CD14-positive monocyte (primary cell): ENCODE data around the gene KAZN. TPM values are rescaled to one million over a fixed set of nuclear protein-coding genes. Genes with fewer than 3 reads are reported as not detected.

Experiments
- DNase-seq, 3 donors: peaks; one replicate each; pipeline ENCODE4 v3.0.0-alpha.2; 2011 to 2022
- H2AFZ ChIP-seq: 2 replicates; pipeline ENCODE4 v1.6.0; 2012; ENCODE audit warnings: mild to moderate bottlenecking, low read depth, low read length, inconsistent platforms; ENCODE audit not compliant: insufficient read depth, poor library complexity, severe bottlenecking
- H3K27ac ChIP-seq, 2 donors: 1 replicate in 1 of 2; 2 replicates in 1 of 2; pipeline ENCODE4 v1.5.1; 2012 to 2013; ENCODE audit warnings: low read length in 2 of 2, control low read depth in 1 of 2, inconsistent platforms in 1 of 2, low read depth in 1 of 2, mild to moderate bottlenecking in 1 of 2
- H3K27me3 ChIP-seq, 2 donors: one replicate each; pipeline versions ENCODE4 v1.6.0 to v1.6.1; 2011 to 2013; ENCODE audit warnings: low read length in 2 of 2; ENCODE audit not compliant: control insufficient read depth in 2 of 2, insufficient read depth in 2 of 2
- H3K36me3 ChIP-seq, 2 donors: replicated peaks in 1 of 2; 1 replicate in 1 of 2; 2 replicates in 1 of 2; pipeline versions ENCODE4 v1.5.1 to v1.6.1; 2012 to 2013; ENCODE audit warnings: low read length in 2 of 2, control low read depth in 1 of 2, inconsistent platforms in 1 of 2, mild to moderate bottlenecking in 1 of 2; ENCODE audit not compliant: insufficient read depth in 2 of 2, control insufficient read depth in 1 of 2
- H3K4me1 ChIP-seq, 2 donors: 1 replicate in 1 of 2; 2 replicates in 1 of 2; pipeline versions ENCODE4 v1.5.1 to v1.6.1; 2012 to 2013; ENCODE audit warnings: low read length in 2 of 2, control low read depth in 1 of 2, inconsistent platforms in 1 of 2, mild to moderate bottlenecking in 1 of 2, moderate library complexity in 1 of 2; ENCODE audit not compliant: insufficient read depth in 2 of 2, control insufficient read depth in 1 of 2
- H3K4me2 ChIP-seq: replicated peaks from 2 replicates; pipeline ENCODE3; 2012; ENCODE audit warnings: low read length, moderate library complexity, mild to moderate bottlenecking; ENCODE audit not compliant: poor library complexity, severe bottlenecking; ENCODE audit errors: extremely low read depth
- H3K4me3 ChIP-seq, 3 experiments: fragments of 200-600 bp in 1 of 3; sonication (generic) in 1 of 3; replicated peaks in 1 of 3; 1 replicate in 2 of 3; 2 replicates in 1 of 3; pipeline ENCODE4 v1.5.1; 2011 to 2013; ENCODE audit warnings: low read length in 3 of 3, mild to moderate bottlenecking in 3 of 3, control low read depth in 2 of 3, low read depth in 2 of 3, inconsistent platforms in 1 of 3, moderate library complexity in 1 of 3
- H3K79me2 ChIP-seq: 2 replicates; pipeline ENCODE4 v1.6.0; 2012; ENCODE audit warnings: mild to moderate bottlenecking, control low read depth, inconsistent platforms, low read length, moderate library complexity; ENCODE audit not compliant: insufficient read depth
- H3K9ac ChIP-seq: 2 replicates; pipeline ENCODE4 v1.6.0; 2017; ENCODE audit warnings: low read length, mild to moderate bottlenecking; ENCODE audit not compliant: insufficient read depth, poor library complexity, severe bottlenecking
- H3K9me3 ChIP-seq, 2 donors: replicated peaks in 1 of 2; 1 replicate in 1 of 2; 2 replicates in 1 of 2; pipeline versions ENCODE4 v1.5.1 to v1.6.1; 2012 to 2013; ENCODE audit warnings: low read length in 2 of 2, control low read depth in 1 of 2; ENCODE audit not compliant: control insufficient read depth in 1 of 2, insufficient read depth in 1 of 2
- H4K20me1 ChIP-seq: 2 replicates; pipeline ENCODE4 v1.6.0; 2012; ENCODE audit warnings: mild to moderate bottlenecking, low read length, control low read depth, moderate library complexity; ENCODE audit not compliant: insufficient read depth
- H3K27ac Mint-ChIP-seq, 7 donors: one replicate each; pipeline ENCODE4 v1.8.0; 2020; ENCODE audit warnings: mild to moderate bottlenecking in 7 of 7, mixed read lengths in 7 of 7, moderate library complexity in 6 of 7, inconsistent platforms in 2 of 7
- H3K27me3 Mint-ChIP-seq, 3 donors: one replicate each; pipeline ENCODE4 v1.8.0; 2021 to 2022; ENCODE audit warnings: low read depth in 3 of 3, mild to moderate bottlenecking in 3 of 3, mixed read lengths in 3 of 3, moderate library complexity in 3 of 3, inconsistent platforms in 1 of 3
- H3K36me3 Mint-ChIP-seq, 2 donors: one replicate each; pipeline ENCODE4 v1.8.0; 2020; ENCODE audit warnings: mixed read lengths in 2 of 2, inconsistent platforms in 1 of 2, mild to moderate bottlenecking in 1 of 2
- H3K4me1 Mint-ChIP-seq: one replicate; pipeline ENCODE4 v1.8.0; 2020; ENCODE audit warnings: mild to moderate bottlenecking, mixed read lengths
- H3K4me3 Mint-ChIP-seq, 2 donors: one replicate each; pipeline ENCODE4 v1.8.0; 2020; ENCODE audit warnings: mild to moderate bottlenecking in 2 of 2, mixed read lengths in 2 of 2, moderate library complexity in 1 of 2
- H3K9me3 Mint-ChIP-seq, 7 donors: one replicate each; pipeline ENCODE4 v1.8.0; 2020 to 2022; ENCODE audit warnings: mixed read lengths in 7 of 7, mild to moderate bottlenecking in 6 of 7, moderate library complexity in 6 of 7, inconsistent platforms in 2 of 7
- WGBS: methylation state at CpG from one replicate; pipeline ENCODE4 v1.1.5; 2013; ENCODE audit warnings: missing lambda C conversion rate; ENCODE audit not compliant: insufficient coverage; 5-methylcytosine and 5-hydroxymethylcytosine counted together
- intact Hi-C, 2 donors: fragments of 100-400 bp; cut with micrococcal nuclease; formaldehyde crosslinking; loops; one replicate each; pipeline versions ENCODE4 v1.15.0 to v1.15.1; 2023
- polyA plus RNA-seq, 3 donors: library from polyadenylated mRNA; depleted of rRNA in 1 of 3; unstranded in 2 of 3; stranded (reverse) in 1 of 3; fragments of 300-500 nt in 2 of 3; fragments of >200 nt in 1 of 3; fragmentation: Illumina TruSeq in 2 of 3; gene quantifications; 1 replicate in 2 of 3; 2 replicates in 1 of 3; pipeline ENCODE4 v1.2.3, GENCODE V29; 2012 to 2021
- TF ChIP-seq, protein P1 (sequence below): fragments of 200-600 bp; IDR thresholded peaks from one replicate; pipeline ENCODE4 v1.8.0; 2022; ENCODE audit warnings: antibody characterized with exemption, mild to moderate bottlenecking

KAZN gene
- polyA plus RNA-seq, 3 donors = not detected

DNA sequence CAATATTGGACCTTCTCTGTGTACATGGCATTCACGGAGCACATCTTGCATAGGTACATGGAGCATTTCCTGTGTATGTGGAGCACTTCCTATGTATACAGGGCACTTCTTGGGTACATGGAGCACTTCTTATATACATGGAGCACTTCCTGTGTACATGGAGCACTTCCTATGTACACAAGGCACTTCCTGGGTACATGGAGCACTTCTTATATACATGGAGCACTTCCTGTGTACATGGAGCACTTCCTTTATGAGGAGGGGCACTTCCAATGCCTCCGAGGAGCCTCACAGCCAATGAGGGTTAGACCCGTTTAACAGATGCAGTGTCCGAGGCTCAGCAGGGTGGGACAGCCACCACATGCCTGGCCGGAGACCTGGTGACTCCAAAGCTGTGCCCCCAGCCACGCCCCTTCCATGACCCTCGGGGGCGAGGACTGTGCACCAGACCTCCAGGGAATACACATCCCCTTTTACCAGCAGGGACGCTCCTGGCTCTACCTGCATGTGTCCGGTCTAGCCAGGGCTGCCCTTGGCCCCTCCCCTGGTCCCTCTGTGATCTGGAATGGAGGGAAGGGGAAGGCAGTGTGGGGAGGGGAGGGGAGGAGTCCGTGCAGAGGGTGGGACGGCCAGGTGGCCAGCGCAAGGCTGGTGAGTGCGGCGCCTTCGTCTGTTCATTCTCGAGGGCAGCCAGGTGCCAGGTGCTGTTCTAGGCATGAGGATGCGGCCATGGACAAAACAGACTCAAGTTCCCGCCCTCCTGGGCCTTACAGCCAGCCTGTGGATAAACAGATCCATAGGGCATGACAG is 360.0 kb downstream of the KAZN start:
- peaks cover 0 to 10% (median 3%) of the 10 kb centered on the region in 7 donors for H3K9me3 Mint-ChIP-seq
- Histone ChIP-seq H3K79me2 (no peaks in the 10 kb centered on the region), H3K27me3 (no peaks in the 10 kb centered on the region), H2AFZ (no peak overlapping the region), H3K27ac (no peak overlapping the region), H3K9me3 (peaks cover 0 to 7% of the 10 kb centered on the region in 2 donors), H3K36me3 (no peaks in the 10 kb centered on the region), H3K4me3 (no peak overlapping the region), H3K9ac (no peak overlapping the region), H3K4me2 (no peak overlapping the region), H3K4me1 (no peaks in the 10 kb centered on the region), H4K20me1 (no peaks in the 10 kb centered on the region)
- intact Hi-C loops = no loop called here
- no peak for DNase-seq
- H3K4me3 Mint-ChIP-seq = no peak overlapping the region
- H3K4me1 Mint-ChIP-seq = no peaks in the 10 kb centered on the region
- TF ChIP-seq, protein P1, sequence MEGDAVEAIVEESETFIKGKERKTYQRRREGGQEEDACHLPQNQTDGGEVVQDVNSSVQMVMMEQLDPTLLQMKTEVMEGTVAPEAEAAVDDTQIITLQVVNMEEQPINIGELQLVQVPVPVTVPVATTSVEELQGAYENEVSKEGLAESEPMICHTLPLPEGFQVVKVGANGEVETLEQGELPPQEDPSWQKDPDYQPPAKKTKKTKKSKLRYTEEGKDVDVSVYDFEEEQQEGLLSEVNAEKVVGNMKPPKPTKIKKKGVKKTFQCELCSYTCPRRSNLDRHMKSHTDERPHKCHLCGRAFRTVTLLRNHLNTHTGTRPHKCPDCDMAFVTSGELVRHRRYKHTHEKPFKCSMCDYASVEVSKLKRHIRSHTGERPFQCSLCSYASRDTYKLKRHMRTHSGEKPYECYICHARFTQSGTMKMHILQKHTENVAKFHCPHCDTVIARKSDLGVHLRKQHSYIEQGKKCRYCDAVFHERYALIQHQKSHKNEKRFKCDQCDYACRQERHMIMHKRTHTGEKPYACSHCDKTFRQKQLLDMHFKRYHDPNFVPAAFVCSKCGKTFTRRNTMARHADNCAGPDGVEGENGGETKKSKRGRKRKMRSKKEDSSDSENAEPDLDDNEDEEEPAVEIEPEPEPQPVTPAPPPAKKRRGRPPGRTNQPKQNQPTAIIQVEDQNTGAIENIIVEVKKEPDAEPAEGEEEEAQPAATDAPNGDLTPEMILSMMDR = no peak
- H3K27ac Mint-ChIP-seq = no peak overlapping the region
- H3K36me3 Mint-ChIP-seq = no peaks in the 10 kb centered on the region
- WGBS = 92% methylated on average over 13 of the region's 19 CpGs
- H3K27me3 Mint-ChIP-seq = peaks cover 0 to 2% (median 0%) of the 10 kb centered on the region in 3 donors

DNA sequence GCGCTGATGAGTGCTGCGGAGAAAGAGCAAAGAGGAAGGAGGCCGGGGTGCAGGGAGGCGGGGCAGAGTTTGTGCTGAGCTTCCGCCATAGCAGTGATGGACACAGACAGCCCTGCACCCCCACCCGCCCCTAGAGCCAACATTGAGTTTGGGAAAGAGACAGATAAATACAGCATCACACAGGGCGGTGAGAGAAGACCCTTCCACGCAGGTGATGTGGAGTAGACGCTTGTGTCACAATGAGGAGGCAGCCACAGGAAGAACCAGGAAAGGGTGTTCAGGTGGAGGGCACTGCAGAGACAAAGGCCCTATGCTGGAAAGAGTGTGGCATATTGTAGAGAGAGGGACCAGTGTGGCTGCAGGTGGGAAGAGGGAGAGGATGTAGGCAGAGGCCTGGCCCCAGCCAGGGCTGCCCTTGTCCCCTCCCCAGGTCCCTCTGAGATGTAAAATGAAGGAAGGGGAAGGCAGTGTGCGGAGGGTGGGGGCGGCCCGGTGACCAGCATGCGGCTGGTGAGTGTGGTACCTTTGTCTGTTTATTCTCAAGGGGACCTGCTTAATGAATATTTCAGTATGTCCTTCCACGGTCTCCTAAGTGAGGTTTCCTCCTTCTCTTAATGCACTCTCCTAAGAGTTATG is 360.7 kb downstream of the KAZN start:
- Histone ChIP-seq H3K79me2 (no peaks in the 10 kb centered on the region), H3K36me3 (no peaks in the 10 kb centered on the region), H3K9ac (no peak overlapping the region), H3K9me3 (peaks cover 0 to under 1% of the 10 kb centered on the region in 2 donors), H3K4me2 (no peak overlapping the region), H3K27me3 (no peaks in the 10 kb centered on the region), H3K4me3 (no peak overlapping the region), H2AFZ (no peak overlapping the region), H3K4me1 (no peaks in the 10 kb centered on the region), H3K27ac (no peak overlapping the region), H4K20me1 (no peaks in the 10 kb centered on the region)
- TF ChIP-seq, protein P1 = no peak
- Mint-ChIP-seq H3K36me3 (no peaks in the 10 kb centered on the region), H3K27me3 (peaks cover 0 to 2% (median 0%) of the 10 kb centered on the region in 3 donors), H3K4me1 (no peaks in the 10 kb centered on the region), H3K4me3 (no peak overlapping the region), H3K9me3 (peaks cover 0 to 6% (median 2%) of the 10 kb centered on the region in 7 donors), H3K27ac (no peak overlapping the region)
- WGBS = 65% methylated on average over 8 of the region's 14 CpGs
- no peak for DNase-seq
- intact Hi-C loops = no loop called here
